ENCODE data around the gene MSANTD1.

Gene MSANTD1

GRCh38 chr4:3217266-3217665 is 31.7 kb upstream of the MSANTD1 start:
- no peak for DNase-seq

- no peak for DNase-seq
These were observed 31.2 kb upstream of the MSANTD1 start for GRCh38 chr4:3217771-3218170.

GRCh38 chr4:3218824-3219760 is 29.9 kb upstream of the MSANTD1 start:
- no peak for DNase-seq

GRCh38 chr4:3219761-3220475 is 29.0 kb upstream of the MSANTD1 start:
- DNase-seq, result no peak

GRCh38 chr4:3220476-3221183 is 28.3 kb upstream of the MSANTD1 start:
- no peak for DNase-seq

GRCh38 chr4:3221184-3221494 is 27.8 kb upstream of the MSANTD1 start:
- DNase-seq, result no peak

- no peak for DNase-seq
These were observed 27.0 kb upstream of the MSANTD1 start for GRCh38 chr4:3221996-3222395.

- DNase-seq, result no peak
These were observed 25.6 kb upstream of the MSANTD1 start for GRCh38 chr4:3223346-3223745.

- DNase-seq, result no peak
These were observed 24.8 kb upstream of the MSANTD1 start for GRCh38 chr4:3223956-3224748.

- no peak for DNase-seq
These were observed 23.7 kb upstream of the MSANTD1 start for GRCh38 chr4:3225071-3225850.

- no peak for DNase-seq
These were observed 23.0 kb upstream of the MSANTD1 start for GRCh38 chr4:3225936-3226335.

GRCh38 chr4:3226467-3226866 is 22.5 kb upstream of the MSANTD1 start:
- no peak for DNase-seq

GRCh38 chr4:3226944-3227343 is 22.0 kb upstream of the MSANTD1 start:
- no peak for DNase-seq

- no peak for DNase-seq
These were observed 20.9 kb upstream of the MSANTD1 start for GRCh38 chr4:3227878-3228675.

- DNase-seq, result no peak
These were observed 20.1 kb upstream of the MSANTD1 start for GRCh38 chr4:3228881-3229280.

- no peak for DNase-seq
These were observed 19.6 kb upstream of the MSANTD1 start for GRCh38 chr4:3229328-3229727.

GRCh38 chr4:3229964-3230363 is 19.0 kb upstream of the MSANTD1 start:
- no peak for DNase-seq

GRCh38 chr4:3231471-3231870 is 17.5 kb upstream of the MSANTD1 start:
- no peak for DNase-seq

- no peak for DNase-seq
These were observed 17.0 kb upstream of the MSANTD1 start for GRCh38 chr4:3232001-3232400.

- DNase-seq, result no peak
These were observed 16.1 kb upstream of the MSANTD1 start for GRCh38 chr4:3232871-3233271.

- DNase-seq, result no peak
These were observed 15.4 kb upstream of the MSANTD1 start for GRCh38 chr4:3233391-3234071.

Measured in stimulated activated CD4-positive, alpha-beta T cell treated with anti-CD3 and anti-CD28 coated beads, Interleukin-2, amount 100 ng/mL, for 48 hours (primary cell).